Gastroesophageal sphincter (tissue), 4 donors: ENCODE data around the gene BRMS1. TPM values are rescaled to one million over a fixed set of nuclear protein-coding genes. Genes with fewer than 3 reads are reported as not detected.

Experiments used
- ATAC-seq: fragments of 150-250 bp; one replicate; pipeline ENCODE4 v1.9.1; 2016; ENCODE audit warnings: mild to moderate bottlenecking, moderate library complexity
- H3K27ac ChIP-seq, 4 donors: fragments of 200-600 bp; sonication (generic) in 3 of 4; 1 replicate in 3 of 4; 2 replicates in 1 of 4; pipeline ENCODE4 v1.5.1; 2016 to 2019
- H3K27me3 ChIP-seq: fragments of 200-600 bp; sonication (generic); one replicate; pipeline ENCODE4 v1.5.1; 2019
- H3K36me3 ChIP-seq, 2 donors: fragments of 200-600 bp; sonication (generic); one replicate each; pipeline ENCODE4 v1.5.1; 2019; ENCODE audit warnings: control low read depth in 1 of 2
- H3K4me1 ChIP-seq, 3 donors: fragments of 200-600 bp; sonication (generic); 1 replicate in 2 of 3; 2 replicates in 1 of 3; pipeline ENCODE4 v1.5.1; 2016 to 2019; ENCODE audit warnings: control low read depth in 2 of 3
- H3K4me3 ChIP-seq, 2 donors: fragments of 200-600 bp; sonication (generic); one replicate each; pipeline ENCODE4 v1.5.1; 2019; ENCODE audit warnings: mild to moderate bottlenecking in 1 of 2, moderate library complexity in 1 of 2
- H3K9me3 ChIP-seq, 3 donors: fragments of 200-600 bp; sonication (generic); one replicate each; pipeline ENCODE4 v1.5.1; 2017 to 2019; ENCODE audit warnings: control low read depth in 2 of 3
- CTCF ChIP-seq, 4 experiments: fragments of 200-600 bp in 2 of 4; fragments of 450-650 bp in 2 of 4; sonication (generic) in 1 of 4; IDR thresholded peaks; one replicate each; pipeline ENCODE4 v1.5.1; 2017 to 2019; ENCODE audit warnings: antibody characterized with exemption in 4 of 4, mild to moderate bottlenecking in 2 of 4, moderate library complexity in 2 of 4
- EP300 ChIP-seq: sonication (generic); formaldehyde crosslinking; IDR thresholded peaks from one replicate; pipeline ENCODE4 v1.6.1; 2017; ENCODE audit warnings: antibody characterized with exemption, mild to moderate bottlenecking
- POLR2A ChIP-seq, 2 donors: fragments of 450-650 bp; IDR thresholded peaks; one replicate each; pipeline ENCODE4 v1.6.1; 2017; ENCODE audit warnings: antibody characterized with exemption in 2 of 2, mild to moderate bottlenecking in 2 of 2, moderate library complexity in 1 of 2
- POLR2AphosphoS5 ChIP-seq: sonication (generic); formaldehyde crosslinking; IDR thresholded peaks from one replicate; pipeline ENCODE4 v1.6.1; 2017; ENCODE audit warnings: antibody characterized with exemption
- WGBS, 2 donors: methylation state at CpG; one replicate each; pipeline ENCODE4 v1.1.5; 2018; ENCODE audit warnings: low coverage in 1 of 2; 5-methylcytosine and 5-hydroxymethylcytosine counted together
- total RNA-seq, 4 donors: library from RNA; depleted of rRNA; stranded (reverse); fragments of >200 nt; gene quantifications; one replicate each; pipeline ENCODE4 v1.1.0, GENCODE V29; 2016

The BRMS1 gene
- total RNA-seq, 4 donors from 2014 or later: 26.6 to 44.2 (median 35.5) TPM

- Histone ChIP-seq H3K36me3 (no peaks in the 10 kb centered on the region), H3K4me1 (peaks cover 0 to 72% (median 33%) of the 10 kb centered on the region in 3 donors), H3K9me3 (no peaks in the 10 kb centered on the region), H3K27me3 (peaks cover 10% of the 10 kb centered on the region), H3K27ac (peak overlapping the region in 3 of 4 donors; percentile 91 to 96 (median 92)), H3K4me3 (peak overlapping the region in 1 of 2 donors; percentile 55)
- WGBS, 2 donors: 50 to 83% methylated on average over 1 of the region's 1 CpG
- no peak for TF ChIP-seq POLR2AphosphoS5
- TF ChIP-seq CTCF (IDR thresholded peaks at IDR 0.05): no peak
- TF ChIP-seq EP300: no peak
- TF ChIP-seq POLR2A (IDR thresholded peaks at IDR 0.05): no peak
- no peak for ATAC-seq
Observed at GRCh38 chr11:66314186-66314501, 30.8 kb downstream of the BRMS1 start.

- Histone ChIP-seq H3K36me3 (no peaks in the 10 kb centered on the region), H3K27ac (peak overlapping the region; percentile 21 to 96 (median 92)), H3K27me3 (peaks cover 10% of the 10 kb centered on the region), H3K4me3 (peak overlapping the region; percentile 7 to 55), H3K4me1 (peaks cover 0 to 68% (median 28%) of the 10 kb centered on the region in 3 donors), H3K9me3 (no peaks in the 10 kb centered on the region)
- WGBS, 2 donors: 44 to 83% methylated on average over 3 to 5 of the region's 38 CpGs
- TF ChIP-seq EP300 (no peak), CTCF (IDR thresholded peaks at IDR 0.05) (no peak), POLR2AphosphoS5 (no peak), POLR2A (IDR thresholded peaks at IDR 0.05) (no peak)
- ATAC-seq: no peak
Observed at GRCh38 chr11:66313321-66314185, 31.4 kb downstream of the BRMS1 start.

- WGBS, 2 donors: 0% methylated on average over 1 to 10 of the region's 52 CpGs
- peak overlapping the region; percentile 47 to 96 (median 92) for H3K27ac ChIP-seq
- peaks cover 0 to 60% (median 22%) of the 10 kb centered on the region in 3 donors for H3K4me1 ChIP-seq
- H3K9me3 ChIP-seq: no peaks in the 10 kb centered on the region
- peak overlapping the region; percentile 33 to 55 for H3K4me3 ChIP-seq
- no peaks in the 10 kb centered on the region for H3K36me3 ChIP-seq
- ATAC-seq: peak; percentile 89
- peak; percentile 45 to 57 for TF ChIP-seq POLR2A (IDR thresholded peaks at IDR 0.05)
- TF ChIP-seq EP300: no peak
- TF ChIP-seq CTCF (IDR thresholded peaks at IDR 0.05): peak in 1 of 4 experiments; percentile 7
- peak; percentile 29 for TF ChIP-seq POLR2AphosphoS5
- peaks cover 10% of the 10 kb centered on the region for H3K27me3 ChIP-seq
Observed at GRCh38 chr11:66312549-66313320, 32.2 kb downstream of the BRMS1 start.

- TF ChIP-seq CTCF (IDR thresholded peaks at IDR 0.05): peak in 3 of 4 experiments; percentile 45 to 96 (median 90)
- TF ChIP-seq POLR2A (IDR thresholded peaks at IDR 0.05): no peak
- no peak for TF ChIP-seq POLR2AphosphoS5
- TF ChIP-seq EP300: no peak
- H3K4me3 ChIP-seq: peak overlapping the region; percentile 33 to 55
- H3K36me3 ChIP-seq: no peaks in the 10 kb centered on the region
- H3K27me3 ChIP-seq: peaks cover 10% of the 10 kb centered on the region
- H3K9me3 ChIP-seq: no peaks in the 10 kb centered on the region
- peak overlapping the region; percentile 47 to 96 (median 92) for H3K27ac ChIP-seq
- H3K4me1 ChIP-seq: peaks cover 0 to 53% (median 15%) of the 10 kb centered on the region in 3 donors
- 0% methylated on average over 3 to 4 of the region's 44 CpGs for WGBS, 2 donors
- peak; percentile 84 for ATAC-seq
Observed at GRCh38 chr11:66311965-66312548, 32.8 kb downstream of the BRMS1 start.
